Measurements from ENCODE around the gene WWP2. TPM values are rescaled to one million over a fixed set of nuclear protein-coding genes. Genes with fewer than 3 reads are reported as not detected.
A peak's percentile ranks its signal among the peaks of the same experiment; 100 is the strongest.

WWP2 gene
- total and polyA plus RNA-seq, 2 experiments from 2014 or later: 19.9 to 23.1 TPM

DNA sequence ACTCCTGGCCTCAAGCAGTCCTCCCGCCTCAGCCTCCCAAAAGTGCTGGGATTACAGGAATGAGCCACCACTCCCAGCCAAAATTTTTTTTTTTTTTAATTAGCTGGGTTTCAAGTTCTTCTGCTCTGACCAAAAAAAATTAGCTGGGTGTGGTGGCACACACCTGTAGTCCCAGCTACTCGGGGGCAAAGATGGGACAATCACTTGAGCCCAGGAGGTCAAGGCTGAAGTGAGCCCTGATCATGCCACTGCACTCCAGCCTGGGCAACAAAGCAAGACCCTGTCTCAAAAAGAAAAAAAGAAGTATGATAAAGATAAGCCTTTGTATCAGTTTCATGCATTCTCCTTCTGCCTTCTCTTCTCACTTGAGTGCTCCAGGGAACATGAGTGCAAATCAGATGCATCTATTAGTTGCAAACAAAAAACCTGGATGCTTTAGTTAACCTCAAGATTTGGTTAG, 37.7 kb upstream of the WWP2 start:
- peak overlapping the region; percentile 82 for H3K4me2 ChIP-seq
- peak overlapping the region; percentile 87 for H3K27ac ChIP-seq
- H3K9me2 ChIP-seq (replicated peaks; ENCODE audit: insufficient read depth): no peaks in the 10 kb centered on the region
- peaks cover 21% of the 10 kb centered on the region for H3K79me2 ChIP-seq
- H4K20me1 ChIP-seq (ENCODE audit: insufficient read depth, poor library complexity, severe bottlenecking): no peaks in the 10 kb centered on the region
- H3K4me1 ChIP-seq (ENCODE audit: insufficient read depth): peaks cover 12% of the 10 kb centered on the region
- WGBS (ENCODE audit: low lambda C conversion rate, missing lambda C conversion rate): 76% methylated on average over 2 of the region's 2 CpGs
- no peaks in the 10 kb centered on the region for H3K36me3 ChIP-seq (replicated peaks; ENCODE audit: insufficient read depth, low read depth)
- no peaks in the 10 kb centered on the region for H3K9me3 ChIP-seq (ENCODE audit: low read depth)
- DNase-seq (ENCODE audit: low spot score): no peak
- TF ChIP-seq EZH2phosphoT487 (IDR thresholded peaks at IDR 0.05; ENCODE audit: low read depth, severe bottlenecking, unreplicated experiment) (no peak), EZH2 (IDR thresholded peaks at IDR 0.05; ENCODE audit: borderline replicate concordance) (no peak)
- TF ChIP-seq, protein P1, sequence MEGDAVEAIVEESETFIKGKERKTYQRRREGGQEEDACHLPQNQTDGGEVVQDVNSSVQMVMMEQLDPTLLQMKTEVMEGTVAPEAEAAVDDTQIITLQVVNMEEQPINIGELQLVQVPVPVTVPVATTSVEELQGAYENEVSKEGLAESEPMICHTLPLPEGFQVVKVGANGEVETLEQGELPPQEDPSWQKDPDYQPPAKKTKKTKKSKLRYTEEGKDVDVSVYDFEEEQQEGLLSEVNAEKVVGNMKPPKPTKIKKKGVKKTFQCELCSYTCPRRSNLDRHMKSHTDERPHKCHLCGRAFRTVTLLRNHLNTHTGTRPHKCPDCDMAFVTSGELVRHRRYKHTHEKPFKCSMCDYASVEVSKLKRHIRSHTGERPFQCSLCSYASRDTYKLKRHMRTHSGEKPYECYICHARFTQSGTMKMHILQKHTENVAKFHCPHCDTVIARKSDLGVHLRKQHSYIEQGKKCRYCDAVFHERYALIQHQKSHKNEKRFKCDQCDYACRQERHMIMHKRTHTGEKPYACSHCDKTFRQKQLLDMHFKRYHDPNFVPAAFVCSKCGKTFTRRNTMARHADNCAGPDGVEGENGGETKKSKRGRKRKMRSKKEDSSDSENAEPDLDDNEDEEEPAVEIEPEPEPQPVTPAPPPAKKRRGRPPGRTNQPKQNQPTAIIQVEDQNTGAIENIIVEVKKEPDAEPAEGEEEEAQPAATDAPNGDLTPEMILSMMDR (IDR thresholded peaks at IDR 0.05; ENCODE audit: poor library complexity): no peak
- H3K27me3 ChIP-seq: no peaks in the 10 kb centered on the region
- H3K4me3 ChIP-seq: no peak overlapping the region
- H2AFZ ChIP-seq: no peak overlapping the region

DNA sequence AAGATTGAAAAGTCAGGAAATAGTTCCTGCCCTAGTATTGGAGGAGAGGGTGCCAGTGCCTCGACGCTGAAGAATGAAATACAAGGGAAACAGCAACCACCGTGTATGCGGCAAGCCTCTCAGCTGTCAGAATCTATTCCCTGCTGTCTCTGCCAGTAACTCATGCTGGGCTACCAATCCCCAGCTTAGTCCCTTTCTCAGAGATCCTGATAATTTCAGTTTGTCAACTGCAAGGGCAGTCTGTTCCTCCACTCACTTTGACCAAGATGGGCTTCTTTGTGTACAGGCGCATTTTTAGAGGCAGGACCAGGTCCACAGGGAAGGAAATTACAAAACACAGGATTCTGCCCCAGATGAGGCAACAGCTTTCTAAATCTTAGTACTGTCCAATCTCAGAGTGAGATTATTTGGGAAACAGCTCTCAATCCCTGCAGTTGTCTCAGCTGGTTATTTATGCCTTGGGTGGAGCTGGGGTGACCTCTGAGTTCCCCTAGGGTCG, 37.1 kb upstream of the WWP2 start:
- H2AFZ ChIP-seq: no peak overlapping the region
- TF ChIP-seq, protein P1 (IDR thresholded peaks at IDR 0.05; ENCODE audit: poor library complexity): no peak
- TF ChIP-seq EZH2 (IDR thresholded peaks at IDR 0.05; ENCODE audit: borderline replicate concordance) (no peak), EZH2phosphoT487 (IDR thresholded peaks at IDR 0.05; ENCODE audit: low read depth, severe bottlenecking, unreplicated experiment) (no peak)
- H3K27me3 ChIP-seq: no peaks in the 10 kb centered on the region
- peak overlapping the region; percentile 28 for H3K4me3 ChIP-seq
- H3K9me2 ChIP-seq (replicated peaks; ENCODE audit: insufficient read depth): no peaks in the 10 kb centered on the region
- peak overlapping the region; percentile 87 for H3K27ac ChIP-seq
- H3K36me3 ChIP-seq (replicated peaks; ENCODE audit: insufficient read depth, low read depth): no peaks in the 10 kb centered on the region
- H3K79me2 ChIP-seq: peaks cover 21% of the 10 kb centered on the region
- WGBS (ENCODE audit: low lambda C conversion rate, missing lambda C conversion rate): 50% methylated on average over 6 of the region's 6 CpGs
- peaks cover 12% of the 10 kb centered on the region for H3K4me1 ChIP-seq (ENCODE audit: insufficient read depth)
- H3K4me2 ChIP-seq: peak overlapping the region; percentile 82
- DNase-seq (ENCODE audit: low spot score): no peak
- H3K9me3 ChIP-seq (ENCODE audit: low read depth): no peaks in the 10 kb centered on the region
- H4K20me1 ChIP-seq (ENCODE audit: insufficient read depth, poor library complexity, severe bottlenecking): no peaks in the 10 kb centered on the region

DNA sequence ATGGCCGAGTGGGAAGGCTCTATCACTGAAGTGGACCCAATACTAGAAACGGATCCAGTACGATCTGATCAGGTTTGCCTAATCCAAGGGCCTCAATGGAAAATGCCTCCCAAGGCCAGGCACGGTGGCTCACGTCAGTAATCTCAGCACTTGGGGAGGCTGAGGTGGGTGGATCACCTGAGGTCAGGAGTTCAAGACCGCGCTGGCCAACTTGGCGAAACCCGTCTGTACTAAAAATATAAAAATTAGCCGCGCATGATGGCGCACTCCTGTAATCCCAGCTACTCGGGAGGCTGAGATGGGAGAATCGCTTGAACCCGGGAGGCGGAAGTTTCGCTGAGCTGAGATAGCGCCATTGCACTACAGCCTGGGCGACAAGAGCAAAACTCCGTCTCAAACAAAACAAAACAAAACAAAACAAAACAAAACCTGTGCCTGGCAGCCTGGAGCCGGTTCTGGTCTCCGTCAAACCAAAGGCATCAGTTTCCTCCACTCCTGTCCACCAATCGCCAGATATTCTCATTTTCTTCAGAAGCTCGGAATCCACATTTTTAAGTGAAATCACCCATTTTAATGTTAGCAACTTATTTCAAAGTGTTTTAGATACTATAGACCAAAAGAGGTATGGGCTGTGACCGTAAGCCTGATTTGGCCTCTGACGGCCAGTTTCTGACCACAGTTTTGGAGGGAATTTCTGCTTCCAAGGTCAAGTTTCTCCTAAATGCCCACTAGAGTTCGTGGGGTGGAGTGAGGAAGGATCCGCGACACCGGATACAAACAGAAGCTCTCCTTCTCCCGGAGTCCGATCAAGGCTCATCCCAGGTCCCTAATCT, 36.4 kb upstream of the WWP2 start:
- WGBS (ENCODE audit: low lambda C conversion rate, missing lambda C conversion rate): 54% methylated on average over 32 of the region's 32 CpGs
- Histone ChIP-seq H3K4me3 (peak overlapping the region; percentile 28), H3K4me2 (peak overlapping the region; percentile 82), H3K36me3 (replicated peaks; ENCODE audit: insufficient read depth, low read depth) (no peaks in the 10 kb centered on the region), H3K9me3 (ENCODE audit: low read depth) (no peaks in the 10 kb centered on the region), H3K9me2 (replicated peaks; ENCODE audit: insufficient read depth) (no peaks in the 10 kb centered on the region), H3K27me3 (no peaks in the 10 kb centered on the region), H3K4me1 (ENCODE audit: insufficient read depth) (peaks cover 12% of the 10 kb centered on the region), H3K27ac (peak overlapping the region; percentile 87), H4K20me1 (ENCODE audit: insufficient read depth, poor library complexity, severe bottlenecking) (no peaks in the 10 kb centered on the region), H2AFZ (peak overlapping the region; percentile 54), H3K79me2 (peaks cover 17% of the 10 kb centered on the region)
- no peak for DNase-seq (ENCODE audit: low spot score)
- TF ChIP-seq EZH2 (IDR thresholded peaks at IDR 0.05; ENCODE audit: borderline replicate concordance): no peak
- TF ChIP-seq, protein P1 (IDR thresholded peaks at IDR 0.05; ENCODE audit: poor library complexity): no peak
